GM12878 (cell line): Measurements from ENCODE around the gene HTR4. TPM values are rescaled to one million over a fixed set of nuclear protein-coding genes. Genes with fewer than 3 reads are reported as not detected.

Experiments used
- ATAC-seq: fragments of 200-7000 bp; cut with Tn5 transposase; 3 replicates; pipeline ENCODE4 v1.9.1; 2020; ENCODE audit warnings: mild to moderate bottlenecking, moderate library complexity
- BruUV-seq: library from RNA; stranded (reverse); fragments of 400-500 nt; replicated peaks from 2 replicates; lab custom pipeline; 2021; lab: Mats Ljungman, UMichigan
- CTCF ChIA-PET: fragments of 300-600 bp; sonication (Branson Sonifier 250); formaldehyde crosslinking; extraction: SDS; loops from one replicate; lab custom pipeline; 2021; ENCODE audit warnings: inconsistent platforms; lab: Yijun Ruan, JAX
- POLR2A ChIA-PET: fragments of 350-600 bp; formaldehyde crosslinking; extraction: SDS; loops from one replicate; lab custom pipeline; 2021; ENCODE audit warnings: inconsistent platforms; lab: Charles Lee
- RAD21 ChIA-PET: fragments of 300-600 bp; sonication (Branson Sonifier 250); formaldehyde crosslinking; loops from one replicate; lab custom pipeline; 2023; ENCODE audit warnings: antibody characterized with exemption; ENCODE audit not compliant: unreplicated experiment; lab: Charles Lee
- SMC1A ChIA-PET: fragments of 300-600 bp; sonication (Branson Sonifier 250); formaldehyde crosslinking; loops from one replicate; lab custom pipeline; 2023; ENCODE audit not compliant: unreplicated experiment, uncharacterized antibody; lab: Charles Lee
- DNase-seq: peaks from one replicate; pipeline ENCODE4 v3.0.0-alpha.2; 2011; ENCODE audit warnings: low read depth, low spot score
- FAIRE-seq: peaks from 3 replicates; lab custom pipeline; 2011; peaks lifted over from hg19 to GRCh38; lab: Jason Lieb, UNC
- H2AFZ ChIP-seq: 2 replicates; pipeline ENCODE4 v1.6.0; 2011; ENCODE audit warnings: low read depth, low read length, control low read depth; ENCODE audit not compliant: control insufficient read depth
- H3K27ac ChIP-seq: 2 replicates; pipeline ENCODE4 v1.5.1; 2011; ENCODE audit warnings: control low read depth; ENCODE audit not compliant: control insufficient read depth, insufficient read depth
- H3K27me3 ChIP-seq, 2 experiments: replicated peaks in 1 of 2; 2 replicates each; pipeline versions ENCODE4 v1.6.0 to v1.6.1; 2011; ENCODE audit warnings: low read length in 1 of 2; ENCODE audit not compliant: control insufficient read depth in 2 of 2, insufficient read depth in 2 of 2
- H3K36me3 ChIP-seq, 2 experiments: 2 replicates each; pipeline ENCODE4 v1.5.1; 2011; ENCODE audit warnings: low read length in 1 of 2; ENCODE audit not compliant: control insufficient read depth in 2 of 2, insufficient read depth in 2 of 2
- H3K4me1 ChIP-seq: 2 replicates; pipeline ENCODE4 v1.6.1; 2011; ENCODE audit warnings: mild to moderate bottlenecking, low read length, moderate library complexity, mixed read lengths; ENCODE audit not compliant: control insufficient read depth, insufficient read depth
- H3K4me2 ChIP-seq: 2 replicates; pipeline ENCODE4 v1.6.0; 2011; ENCODE audit warnings: control low read depth; ENCODE audit not compliant: control insufficient read depth, insufficient read depth
- H3K4me3 ChIP-seq: fragments of 200-600 bp; sonication (generic); 2 replicates; pipeline ENCODE4 v1.5.1; 2016
- H3K79me2 ChIP-seq: 2 replicates; pipeline ENCODE4 v1.6.0; 2011; ENCODE audit warnings: low read length; ENCODE audit not compliant: control insufficient read depth, insufficient read depth
- H3K9ac ChIP-seq: 2 replicates; pipeline ENCODE4 v1.8.0; 2011; ENCODE audit warnings: low read length, control low read depth, mixed read lengths; ENCODE audit not compliant: control insufficient read depth, insufficient read depth
- H3K9me3 ChIP-seq: replicated peaks from 3 replicates; pipeline ENCODE4 v1.5.1; 2011; ENCODE audit warnings: mild to moderate bottlenecking, low read length; ENCODE audit not compliant: control insufficient read depth, insufficient read depth
- H4K20me1 ChIP-seq: 2 replicates; pipeline ENCODE4 v1.6.0; 2011; ENCODE audit not compliant: control insufficient read depth, insufficient read depth
- BCL11A ChIP-seq: IDR thresholded peaks from 2 replicates; pipeline ENCODE4 v1.6.1; 2011; ENCODE audit warnings: low read depth, low read length
- BMI1 ChIP-seq: fragments of 450-650 bp; IDR thresholded peaks from 2 replicates; pipeline ENCODE4 v1.6.1; 2016; ENCODE audit warnings: mild to moderate bottlenecking, moderate library complexity, borderline replicate concordance
- HDAC2 ChIP-seq: fragments of 200-600 bp; sonication (generic); IDR thresholded peaks from 2 replicates; pipeline ENCODE4 v1.6.1; 2017
- POLR2AphosphoS2 ChIP-seq: IDR thresholded peaks from 2 replicates; pipeline ENCODE4 v1.6.1; 2011; ENCODE audit warnings: low read depth, mild to moderate bottlenecking, low read length, improper control_type of control experiment, moderate library complexity
- SIX5 ChIP-seq: IDR thresholded peaks from 2 replicates; pipeline ENCODE4 v1.6.1; 2011; ENCODE audit warnings: mild to moderate bottlenecking, low read depth, low read length, moderate library complexity; ENCODE audit not compliant: severe bottlenecking
- ZNF687 ChIP-seq: fragments of 450-650 bp; IDR thresholded peaks from 2 replicates; pipeline ENCODE4 v1.6.1; 2017; ENCODE audit warnings: mild to moderate bottlenecking, moderate library complexity
- WGBS: methylation state at CpG from one replicate; pipeline ENCODE4 v1.1.6; 2016; ENCODE audit warnings: low lambda C conversion rate; ENCODE audit not compliant: insufficient replicate concordance, insufficient coverage; ENCODE audit errors: missing lambda C conversion rate; 5-methylcytosine and 5-hydroxymethylcytosine counted together
- in situ Hi-C: fragments of 300-500 bp; cut with MboI; formaldehyde crosslinking; loops from 9 replicates; pipeline ENCODE4 v1.14.3; 2018; ENCODE audit warnings: mixed read lengths
- intact Hi-C: fragments of 100-400 bp; cut with micrococcal nuclease; formaldehyde crosslinking; loops from one replicate; pipeline ENCODE4 v1.14.2; 2022; ENCODE audit not compliant: unreplicated experiment
- polyA plus RNA-seq, 11 experiments: library from polyadenylated mRNA; depleted of rRNA in 4 of 11; unstranded in 6 of 11; stranded (reverse) in 5 of 11; fragments of >200 nt; fragmentation: Nextera tagmentation in 4 of 11; fragmentation: Illumina TruSeq in 1 of 11; extraction: Ambion mirVana in 4 of 11; extraction: Trizol in 1 of 11; gene quantifications; 1 replicate in 1 of 11; 2 replicates in 10 of 11; pipeline versions ENCODE4 v1.2.1 to v1.2.3, GENCODE V29; 2011 to 2016; ENCODE audit warnings: inconsistent platforms in 2 of 11, missing spikeins in 2 of 11, low read depth in 1 of 11
- total RNA-seq, 4 experiments: library from RNA; depleted of rRNA in 3 of 4; stranded (reverse); fragments of >200 nt in 3 of 4; fragmentation: Illumina TruSeq in 1 of 4; extraction: Trizol in 1 of 4; gene quantifications; 2 replicates each; pipeline versions ENCODE4 v1.2.1 to v1.2.3, GENCODE V29; 2013 to 2021
- TF ChIP-seq, protein P1 (sequence below): fragments of 450-650 bp; formaldehyde crosslinking; IDR thresholded peaks from 2 replicates; pipeline ENCODE4 v1.4.0; 2020; ENCODE audit warnings: mild to moderate bottlenecking, moderate library complexity

HTR4 gene
- total and polyA plus RNA-seq, 10 of the 15 experiments (the other 5 are each of a cell fraction or from before 2014, with no cell fraction given): not detected

- CTCF ChIA-PET: interaction anchor here (0.7 to 6.8 kb wide), 17 partner anchors 10 to 593 kb away, joined by 3 to 137 read pairs (median 4); no protein-coding TSS in a partner anchor
These were observed 211.1 kb downstream of the HTR4 start for GRCh38 chr5:148443241-148443640.

More at GRCh38 chr5:148443241-148443640, 211.1 kb downstream of the HTR4 start:
- Histone ChIP-seq H4K20me1 (no peaks in the 10 kb centered on the region), H3K4me3 (no peak overlapping the region), H3K4me1 (no peaks in the 10 kb centered on the region), H2AFZ (no peak overlapping the region), H3K36me3 (peaks cover 0 to 16% of the 10 kb centered on the region in 2 experiments; a peak in 2 of 4 replicates), H3K27ac (no peak overlapping the region), H3K9me3 (no peaks in the 10 kb centered on the region), H3K9ac (no peak overlapping the region), H3K79me2 (no peaks in the 10 kb centered on the region), H3K4me2 (no peak overlapping the region), H3K27me3 (no peaks in the 10 kb centered on the region)
- POLR2A ChIA-PET: no interaction called here
- intact Hi-C loops (loop anchor here (5.0 kb wide), 2 partner anchors 594 to 669 kb away; no protein-coding TSS in a partner anchor), in situ Hi-C loops (loop anchor here (10.0 kb wide), 1 partner anchor 592 kb away; no protein-coding TSS in a partner anchor)
- FAIRE-seq (no peak), ATAC-seq (no peak), DNase-seq (no peak)
- TF ChIP-seq, protein P1, sequence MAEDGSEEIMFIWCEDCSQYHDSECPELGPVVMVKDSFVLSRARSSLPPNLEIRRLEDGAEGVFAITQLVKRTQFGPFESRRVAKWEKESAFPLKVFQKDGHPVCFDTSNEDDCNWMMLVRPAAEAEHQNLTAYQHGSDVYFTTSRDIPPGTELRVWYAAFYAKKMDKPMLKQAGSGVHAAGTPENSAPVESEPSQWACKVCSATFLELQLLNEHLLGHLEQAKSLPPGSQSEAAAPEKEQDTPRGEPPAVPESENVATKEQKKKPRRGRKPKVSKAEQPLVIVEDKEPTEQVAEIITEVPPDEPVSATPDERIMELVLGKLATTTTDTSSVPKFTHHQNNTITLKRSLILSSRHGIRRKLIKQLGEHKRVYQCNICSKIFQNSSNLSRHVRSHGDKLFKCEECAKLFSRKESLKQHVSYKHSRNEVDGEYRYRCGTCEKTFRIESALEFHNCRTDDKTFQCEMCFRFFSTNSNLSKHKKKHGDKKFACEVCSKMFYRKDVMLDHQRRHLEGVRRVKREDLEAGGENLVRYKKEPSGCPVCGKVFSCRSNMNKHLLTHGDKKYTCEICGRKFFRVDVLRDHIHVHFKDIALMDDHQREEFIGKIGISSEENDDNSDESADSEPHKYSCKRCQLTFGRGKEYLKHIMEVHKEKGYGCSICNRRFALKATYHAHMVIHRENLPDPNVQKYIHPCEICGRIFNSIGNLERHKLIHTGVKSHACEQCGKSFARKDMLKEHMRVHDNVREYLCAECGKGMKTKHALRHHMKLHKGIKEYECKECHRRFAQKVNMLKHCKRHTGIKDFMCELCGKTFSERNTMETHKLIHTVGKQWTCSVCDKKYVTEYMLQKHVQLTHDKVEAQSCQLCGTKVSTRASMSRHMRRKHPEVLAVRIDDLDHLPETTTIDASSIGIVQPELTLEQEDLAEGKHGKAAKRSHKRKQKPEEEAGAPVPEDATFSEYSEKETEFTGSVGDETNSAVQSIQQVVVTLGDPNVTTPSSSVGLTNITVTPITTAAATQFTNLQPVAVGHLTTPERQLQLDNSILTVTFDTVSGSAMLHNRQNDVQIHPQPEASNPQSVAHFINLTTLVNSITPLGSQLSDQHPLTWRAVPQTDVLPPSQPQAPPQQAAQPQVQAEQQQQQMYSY (CRISPR knock-in tag): no peak
- TF ChIP-seq BMI1 (no peak), HDAC2 (no peak), SIX5 (no peak), BCL11A (no peak), ZNF687 (no peak), POLR2AphosphoS2 (no peak)
- SMC1A ChIA-PET: interaction anchor here (0.7 to 6.4 kb wide), 4 partner anchors 12 to 592 kb away, joined by 3 to 50 read pairs (median 4); no protein-coding TSS in a partner anchor
- RAD21 ChIA-PET: interaction anchor here (0.9 to 6.3 kb wide), 3 partner anchors 21 to 592 kb away, joined by 3 to 55 read pairs (median 4); no protein-coding TSS in a partner anchor
- BruUV-seq: no TSS peak
- 100% methylated on average over 1 of the region's 1 CpG for WGBS
